Ascending aorta (tissue), 2 donors: ENCODE results near the gene CWF19L1. TPM values are rescaled to one million over a fixed set of nuclear protein-coding genes. Genes with fewer than 3 reads are reported as not detected.
A peak's percentile ranks its signal among the peaks of the same experiment; 100 is the strongest.
"Not testable (repeated sequence)": the region's sequence is repeated elsewhere in the genome, so short reads cannot be mapped to it uniquely, and the experiment has no call there.

Experiments
- DNase-seq, 2 donors: peaks; one replicate each; pipeline ENCODE4 v3.0.0-alpha.2; 2019; ENCODE audit warnings: low spot score in 2 of 2
- H3K27ac ChIP-seq, 2 donors: fragments of 200-600 bp; sonication (generic); one replicate each; pipeline ENCODE4 v1.5.1; 2016 to 2017; ENCODE audit warnings: mild to moderate bottlenecking in 1 of 2
- H3K27me3 ChIP-seq: fragments of 200-600 bp; sonication (generic); one replicate; pipeline ENCODE4 v1.5.1; 2017
- H3K36me3 ChIP-seq, 2 donors: fragments of 200-600 bp; sonication (generic); one replicate each; pipeline ENCODE4 v1.5.1; 2016
- H3K4me1 ChIP-seq, 2 donors: fragments of 200-600 bp; sonication (generic); one replicate each; pipeline ENCODE4 v1.5.1; 2016 to 2017; ENCODE audit warnings: mild to moderate bottlenecking in 1 of 2
- H3K4me3 ChIP-seq, 2 donors: fragments of 200-600 bp; sonication (generic); one replicate each; pipeline ENCODE4 v1.5.1; 2016 to 2017; ENCODE audit warnings: mild to moderate bottlenecking in 1 of 2
- H3K9me3 ChIP-seq, 2 donors: fragments of 200-600 bp; sonication (generic); one replicate each; pipeline ENCODE4 v1.5.1; 2016
- intact Hi-C: fragments of 100-400 bp; cut with DNase I; formaldehyde crosslinking; loops from one replicate; pipeline ENCODE4 v1.15.1; 2023
- total RNA-seq: library from RNA; depleted of rRNA; stranded (reverse); fragments of >200 nt; gene quantifications from one replicate; pipeline ENCODE4 v1.1.0, GENCODE V29; 2016
- TF ChIP-seq, protein P1 (sequence below), 3 experiments: fragments of 200-600 bp in 2 of 3; fragments of 450-650 bp in 1 of 3; sonication (generic) in 2 of 3; IDR thresholded peaks; one replicate each; pipeline ENCODE4 v1.5.1; 2016 to 2019; ENCODE audit warnings: antibody characterized with exemption in 3 of 3, mild to moderate bottlenecking in 1 of 3, moderate library complexity in 1 of 3

The CWF19L1 gene
- total RNA-seq, 1 donor from 2014 or later = 14.3 TPM

DNA sequence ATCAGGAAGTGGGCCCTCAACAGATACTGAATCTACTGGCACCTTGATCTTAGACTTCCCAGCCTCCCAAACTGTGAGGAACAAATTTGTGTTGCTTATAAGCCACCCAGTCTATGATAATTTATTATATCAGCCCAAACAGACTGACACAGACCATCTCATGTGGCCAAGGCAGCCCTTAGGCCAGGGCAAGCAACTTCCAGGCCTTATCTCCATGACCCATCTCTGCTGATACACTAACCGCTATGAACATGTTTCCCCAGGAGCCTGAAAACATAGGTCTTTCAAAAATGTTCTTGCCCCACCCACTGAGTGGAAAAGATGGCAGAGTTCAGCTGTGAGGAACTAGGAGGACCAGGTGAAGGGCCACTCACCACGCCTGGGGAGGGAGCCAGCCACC is 22.2 kb upstream of the CWF19L1 start:
- Histone ChIP-seq H3K27me3 (no peaks in the 10 kb centered on the region), H3K27ac (no peak overlapping the region), H3K36me3 (no peaks in the 10 kb centered on the region), H3K9me3 (no peaks in the 10 kb centered on the region), H3K4me3 (no peak overlapping the region), H3K4me1 (peaks cover 0 to 14% of the 10 kb centered on the region in 2 donors)
- TF ChIP-seq, protein P1, sequence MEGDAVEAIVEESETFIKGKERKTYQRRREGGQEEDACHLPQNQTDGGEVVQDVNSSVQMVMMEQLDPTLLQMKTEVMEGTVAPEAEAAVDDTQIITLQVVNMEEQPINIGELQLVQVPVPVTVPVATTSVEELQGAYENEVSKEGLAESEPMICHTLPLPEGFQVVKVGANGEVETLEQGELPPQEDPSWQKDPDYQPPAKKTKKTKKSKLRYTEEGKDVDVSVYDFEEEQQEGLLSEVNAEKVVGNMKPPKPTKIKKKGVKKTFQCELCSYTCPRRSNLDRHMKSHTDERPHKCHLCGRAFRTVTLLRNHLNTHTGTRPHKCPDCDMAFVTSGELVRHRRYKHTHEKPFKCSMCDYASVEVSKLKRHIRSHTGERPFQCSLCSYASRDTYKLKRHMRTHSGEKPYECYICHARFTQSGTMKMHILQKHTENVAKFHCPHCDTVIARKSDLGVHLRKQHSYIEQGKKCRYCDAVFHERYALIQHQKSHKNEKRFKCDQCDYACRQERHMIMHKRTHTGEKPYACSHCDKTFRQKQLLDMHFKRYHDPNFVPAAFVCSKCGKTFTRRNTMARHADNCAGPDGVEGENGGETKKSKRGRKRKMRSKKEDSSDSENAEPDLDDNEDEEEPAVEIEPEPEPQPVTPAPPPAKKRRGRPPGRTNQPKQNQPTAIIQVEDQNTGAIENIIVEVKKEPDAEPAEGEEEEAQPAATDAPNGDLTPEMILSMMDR (IDR thresholded peaks at IDR 0.05) = no peak
- DNase-seq = no peak
- intact Hi-C loops = loop anchor here (5.0 kb wide), 3 partner anchors 102 to 1833 kb away; partner anchors contain the start of genes ERLIN1, HIF1AN and LDB1

DNA sequence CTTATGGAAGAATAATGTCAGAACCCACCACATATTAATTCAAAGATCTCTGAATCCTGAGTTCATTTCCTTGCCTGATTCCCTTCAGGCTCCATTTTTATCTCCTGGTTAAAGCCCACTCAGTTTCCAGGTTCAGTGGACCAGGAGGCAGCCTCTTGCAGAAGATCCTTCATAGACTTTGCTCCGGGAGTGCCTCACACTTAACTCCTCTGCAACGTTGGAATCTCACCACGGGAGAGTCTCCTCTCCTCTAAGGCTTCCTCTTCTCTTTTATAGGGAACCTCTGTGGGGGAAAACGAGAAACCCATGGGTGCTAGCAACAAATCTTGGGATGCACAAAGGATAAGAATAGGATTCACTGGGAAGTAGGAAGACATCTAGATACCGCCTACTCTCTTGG is 20.8 kb upstream of the CWF19L1 start:
- no peak overlapping the region for H3K27ac ChIP-seq
- H3K36me3 ChIP-seq = peaks cover 0 to 4% of the 10 kb centered on the region in 2 donors
- DNase-seq = no peak
- TF ChIP-seq, protein P1 (IDR thresholded peaks at IDR 0.05) = no peak
- H3K4me1 ChIP-seq = peaks cover 0 to 18% of the 10 kb centered on the region in 2 donors
- H3K9me3 ChIP-seq = no peaks in the 10 kb centered on the region
- intact Hi-C loops = loop anchor here (5.0 kb wide), 3 partner anchors 101 to 1834 kb away; partner anchors contain the start of genes ERLIN1, HIF1AN and LDB1
- no peak overlapping the region for H3K4me3 ChIP-seq
- no peaks in the 10 kb centered on the region for H3K27me3 ChIP-seq

DNA sequence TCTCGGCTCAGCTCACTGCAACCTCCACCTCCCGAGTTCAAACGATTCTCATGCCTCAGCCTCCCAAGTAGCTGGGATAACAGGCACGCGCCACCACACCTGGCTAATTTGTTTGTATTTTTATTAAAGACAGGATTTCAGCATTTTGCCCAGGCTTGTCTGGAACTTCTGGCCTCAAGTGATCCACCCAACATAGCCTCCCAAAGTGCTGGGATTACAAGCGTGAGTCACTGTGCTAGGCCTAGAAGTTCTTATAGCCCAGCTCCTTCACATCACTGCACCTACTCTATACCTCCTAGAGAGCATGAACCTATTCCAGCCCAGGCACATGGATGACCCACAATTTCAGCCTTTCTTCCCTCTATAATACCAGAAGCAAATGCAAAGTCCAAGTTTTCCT is 20.3 kb upstream of the CWF19L1 start:
- DNase-seq = no peak
- H3K27ac ChIP-seq = peak overlapping the region in 1 of 2 donors; percentile 97
- H3K27me3 ChIP-seq = no peaks in the 10 kb centered on the region
- TF ChIP-seq, protein P1 (IDR thresholded peaks at IDR 0.05) = no peak
- H3K9me3 ChIP-seq = no peaks in the 10 kb centered on the region
- peaks cover 2 to 8% of the 10 kb centered on the region in 2 donors for H3K36me3 ChIP-seq
- intact Hi-C loops = loop anchor here (2.0 to 5.0 kb wide), 4 partner anchors 100 to 1835 kb away; partner anchors contain the start of genes ERLIN1, HIF1AN, LDB1 and SLC25A28
- H3K4me1 ChIP-seq = peaks cover 0 to 21% of the 10 kb centered on the region in 2 donors
- no peak overlapping the region for H3K4me3 ChIP-seq

DNA sequence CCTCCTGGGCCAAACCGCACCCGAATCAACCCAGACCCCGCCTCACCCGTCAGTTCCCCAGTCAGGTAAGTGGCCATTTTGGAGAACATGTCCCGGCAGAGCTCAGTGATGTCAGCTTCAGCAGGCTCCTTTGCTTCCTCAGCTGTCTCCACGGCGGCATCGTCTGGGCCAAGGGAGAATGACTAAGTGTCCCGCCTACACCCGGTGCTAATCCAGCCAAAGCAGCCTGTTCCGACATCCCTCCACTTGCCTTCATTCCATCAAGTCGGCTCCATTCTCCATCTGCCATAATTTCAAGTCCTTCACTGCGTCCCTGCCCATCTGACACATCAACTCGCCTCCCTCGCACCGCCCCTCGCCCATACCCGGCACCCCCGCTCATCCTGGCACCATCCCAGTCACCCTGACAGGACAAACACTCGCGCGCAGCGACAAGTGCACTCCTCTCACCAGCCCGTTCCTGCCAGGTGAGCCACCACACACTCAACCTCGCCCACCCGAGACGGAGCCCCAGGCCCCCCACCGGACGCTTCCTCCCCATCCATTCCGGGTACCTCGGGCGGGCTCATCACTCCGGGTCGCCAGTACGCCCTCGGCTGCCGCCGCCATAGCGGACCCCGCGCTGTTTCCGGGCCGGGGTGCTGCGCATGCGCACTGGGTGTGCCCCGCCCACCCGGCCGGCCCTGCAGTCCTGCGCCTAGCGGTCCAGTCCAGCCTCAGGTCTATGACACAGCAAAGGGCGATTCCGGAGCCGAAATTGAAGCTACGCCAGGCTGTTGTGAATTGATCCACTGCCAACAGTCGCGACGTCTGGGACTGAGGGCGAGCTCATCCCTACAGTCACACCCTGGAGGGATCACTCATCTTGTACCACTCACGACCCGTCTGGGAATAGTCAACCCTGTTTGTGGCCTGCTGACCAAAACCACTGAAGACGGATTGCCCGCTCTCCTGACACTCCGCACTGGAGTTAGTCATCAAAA is 18.9 kb upstream of the CWF19L1 start, which contains the start of gene BLOC1S2:
BLOC1S2 (minus strand) TSS at position 630 of the 983 bp plus-strand sequence; CDS start at position 609, 21 bp downstream.
- TF ChIP-seq, protein P1 (IDR thresholded peaks at IDR 0.05) = peak in 1 of 3 experiments; percentile 12
- intact Hi-C loops = loop anchor here (1.0 to 5.0 kb wide), 7 partner anchors 19 to 1836 kb away; partner anchors contain the start of genes CHUK, CWF19L1, ERLIN1 and HIF1AN
- peak within 1 kb of the TSS; percentile 95 to 97 for H3K4me3 ChIP-seq

DNA sequence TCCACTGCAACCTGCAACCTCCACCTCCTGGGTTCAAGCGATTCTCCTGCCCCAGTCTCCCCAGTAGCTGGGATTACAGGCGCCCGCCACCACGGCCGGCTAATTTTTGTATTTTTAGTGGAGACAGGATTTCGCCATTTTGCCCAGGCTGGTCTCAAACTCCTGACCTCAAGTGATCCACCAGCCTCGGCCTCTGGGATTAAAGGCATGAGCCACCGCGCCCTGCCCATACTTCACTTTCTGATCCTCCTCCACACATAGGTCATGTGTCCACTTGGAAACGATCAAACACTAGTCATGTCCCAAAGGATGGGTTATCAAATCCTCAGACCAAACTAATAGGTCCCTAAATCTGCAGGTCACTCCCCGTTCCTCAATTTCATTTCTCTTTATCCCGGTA is 17.9 kb upstream of the CWF19L1 start:
- not testable (repeated sequence) for H3K9me3 ChIP-seq, H3K27me3 ChIP-seq, DNase-seq
- H3K4me3 ChIP-seq = peak overlapping the region; percentile 95 to 97
- peaks cover 12 to 13% of the 10 kb centered on the region in 2 donors for H3K36me3 ChIP-seq
- peak overlapping the region; percentile 97 to 99 for H3K27ac ChIP-seq
- intact Hi-C loops = loop anchor here (5.0 kb wide), 3 partner anchors 98 to 1837 kb away; partner anchors contain the start of genes ERLIN1, HIF1AN and LDB1
- H3K4me1 ChIP-seq = peaks cover 0 to 21% of the 10 kb centered on the region in 2 donors

More for the DNA sequence above, 18.9 kb upstream of the CWF19L1 start, which contains the start of gene BLOC1S2:
- peak; percentile 58 to 92 for DNase-seq
- H3K36me3 ChIP-seq = peaks cover 7 to 9% of the 10 kb centered on the region in 2 donors
- H3K27me3 ChIP-seq = no peaks in the 10 kb centered on the region
- peak within 1 kb of the TSS; percentile 97 to 99 for H3K27ac ChIP-seq
- H3K4me1 ChIP-seq = peaks cover 0 to 21% of the 10 kb centered on the region in 2 donors
- H3K9me3 ChIP-seq = no peaks in the 10 kb centered on the region
